Measurements from ENCODE around the gene CLGN. TPM values are rescaled to one million over a fixed set of nuclear protein-coding genes. Genes with fewer than 3 reads are reported as not detected.
A peak's percentile ranks its signal among the peaks of the same experiment; 100 is the strongest.

The CLGN gene
- total and polyA plus RNA-seq, 2 of the 13 experiments (the other 11 are each of a cell fraction or from before 2014, with no cell fraction given) = 7.2 to 17.0 TPM

GRCh38 chr4:140373328-140374129 is 53.9 kb downstream of the CLGN start, which contains the start of gene SCOC (continued):
- TF ChIP-seq, protein P1, sequence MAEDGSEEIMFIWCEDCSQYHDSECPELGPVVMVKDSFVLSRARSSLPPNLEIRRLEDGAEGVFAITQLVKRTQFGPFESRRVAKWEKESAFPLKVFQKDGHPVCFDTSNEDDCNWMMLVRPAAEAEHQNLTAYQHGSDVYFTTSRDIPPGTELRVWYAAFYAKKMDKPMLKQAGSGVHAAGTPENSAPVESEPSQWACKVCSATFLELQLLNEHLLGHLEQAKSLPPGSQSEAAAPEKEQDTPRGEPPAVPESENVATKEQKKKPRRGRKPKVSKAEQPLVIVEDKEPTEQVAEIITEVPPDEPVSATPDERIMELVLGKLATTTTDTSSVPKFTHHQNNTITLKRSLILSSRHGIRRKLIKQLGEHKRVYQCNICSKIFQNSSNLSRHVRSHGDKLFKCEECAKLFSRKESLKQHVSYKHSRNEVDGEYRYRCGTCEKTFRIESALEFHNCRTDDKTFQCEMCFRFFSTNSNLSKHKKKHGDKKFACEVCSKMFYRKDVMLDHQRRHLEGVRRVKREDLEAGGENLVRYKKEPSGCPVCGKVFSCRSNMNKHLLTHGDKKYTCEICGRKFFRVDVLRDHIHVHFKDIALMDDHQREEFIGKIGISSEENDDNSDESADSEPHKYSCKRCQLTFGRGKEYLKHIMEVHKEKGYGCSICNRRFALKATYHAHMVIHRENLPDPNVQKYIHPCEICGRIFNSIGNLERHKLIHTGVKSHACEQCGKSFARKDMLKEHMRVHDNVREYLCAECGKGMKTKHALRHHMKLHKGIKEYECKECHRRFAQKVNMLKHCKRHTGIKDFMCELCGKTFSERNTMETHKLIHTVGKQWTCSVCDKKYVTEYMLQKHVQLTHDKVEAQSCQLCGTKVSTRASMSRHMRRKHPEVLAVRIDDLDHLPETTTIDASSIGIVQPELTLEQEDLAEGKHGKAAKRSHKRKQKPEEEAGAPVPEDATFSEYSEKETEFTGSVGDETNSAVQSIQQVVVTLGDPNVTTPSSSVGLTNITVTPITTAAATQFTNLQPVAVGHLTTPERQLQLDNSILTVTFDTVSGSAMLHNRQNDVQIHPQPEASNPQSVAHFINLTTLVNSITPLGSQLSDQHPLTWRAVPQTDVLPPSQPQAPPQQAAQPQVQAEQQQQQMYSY (CRISPR knock-in tag; IDR thresholded peaks at IDR 0.05) = peak; percentile 66
- TF ChIP-seq THAP11 (CRISPR knock-in tag; IDR thresholded peaks at IDR 0.05) (peak; percentile 63), U2AF2 (IDR thresholded peaks at IDR 0.05; ENCODE audit: low read depth, low read length) (no peak), NR2F6 (IDR thresholded peaks at IDR 0.05) (no peak), NR2F6 (CRISPR knock-in tag; IDR thresholded peaks at IDR 0.05) (peak; percentile 37; the same call in 1 of the 2 replicates), CCDC6 (CRISPR knock-in tag; IDR thresholded peaks at IDR 0.05) (peak; percentile 87), SOX13 (IDR thresholded peaks at IDR 0.05) (no peak), SOX13 (CRISPR knock-in tag; conservative IDR thresholded peaks at IDR 0.05 in 1 of 2, IDR thresholded peaks at IDR 0.05 in 1 of 2) (peak in 1 of 2 experiments; percentile 40; a peak in 1 of 4 replicates)
